Suppressor macrophage (primary cell): ENCODE measurements around the gene NFKBIB.
A peak's percentile ranks its signal among the peaks of the same experiment; 100 is the strongest.
"Not testable (repeated sequence)": the region's sequence is repeated elsewhere in the genome, so short reads cannot be mapped to it uniquely, and the experiment has no call there.

Experiments
- DNase-seq, 4 experiments: peaks; one replicate each; pipeline ENCODE4 v3.0.0-alpha.2; 2020 to 2022
- total RNA-seq, 17 experiments: gene quantifications; one replicate each; lab custom pipeline; 2026; ENCODE audit warnings: mixed read lengths in 6 of 17, inconsistent platforms in 3 of 17; lab: John Stamatoyannopoulos, UW

NFKBIB gene, protein sequence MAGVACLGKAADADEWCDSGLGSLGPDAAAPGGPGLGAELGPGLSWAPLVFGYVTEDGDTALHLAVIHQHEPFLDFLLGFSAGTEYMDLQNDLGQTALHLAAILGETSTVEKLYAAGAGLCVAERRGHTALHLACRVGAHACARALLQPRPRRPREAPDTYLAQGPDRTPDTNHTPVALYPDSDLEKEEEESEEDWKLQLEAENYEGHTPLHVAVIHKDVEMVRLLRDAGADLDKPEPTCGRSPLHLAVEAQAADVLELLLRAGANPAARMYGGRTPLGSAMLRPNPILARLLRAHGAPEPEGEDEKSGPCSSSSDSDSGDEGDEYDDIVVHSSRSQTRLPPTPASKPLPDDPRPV
- 10.8 to 47.2 (median 19.7) reads per million in 17 experiments for total RNA-seq

DNA sequence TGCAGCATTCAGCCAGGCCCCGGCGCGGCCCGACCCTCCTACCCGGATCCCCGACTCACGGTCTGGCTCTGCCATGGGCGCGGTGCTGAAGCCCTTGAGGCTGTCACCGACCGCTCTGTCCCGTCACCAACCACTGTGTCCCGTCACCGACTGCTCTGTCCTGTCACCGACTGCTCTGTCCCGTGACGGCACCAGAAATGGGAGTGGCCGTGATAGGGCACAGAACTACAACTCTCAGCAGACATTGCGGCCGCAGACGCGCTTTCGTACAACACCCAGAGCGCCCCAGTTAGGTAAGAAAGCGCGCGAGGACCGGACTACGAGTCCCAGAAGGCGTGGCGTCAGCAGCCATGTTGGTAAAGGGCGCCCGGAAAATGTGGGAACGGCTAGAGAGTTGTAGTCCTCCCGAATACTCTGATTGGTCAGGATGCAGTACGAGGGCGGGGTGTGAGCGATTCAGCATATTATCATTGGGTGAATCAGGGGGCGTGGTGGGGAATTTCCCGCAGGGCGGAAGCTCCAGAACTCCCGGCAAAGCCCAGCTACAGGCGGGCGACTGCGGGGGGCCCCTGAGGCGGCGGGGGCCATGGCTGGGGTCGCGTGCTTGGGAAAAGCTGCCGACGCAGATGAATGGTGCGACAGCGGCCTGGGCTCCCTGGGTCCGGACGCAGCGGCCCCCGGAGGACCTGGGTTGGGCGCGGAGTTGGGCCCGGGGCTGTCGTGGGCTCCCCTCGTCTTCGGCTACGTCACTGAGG lies at the start of gene NFKBIB, which contains the start of gene SIRT2:
Gene NFKBIB (plus strand): TSS at position 523 of the 755 bp plus-strand sequence. CDS start 64 bp downstream, at position 587.
Gene SIRT2 (minus strand): TSS at position 172 of the 755 bp plus-strand sequence. CDS start 97 bp downstream, at position 75.
- peak; percentile 100 for DNase-seq

DNA sequence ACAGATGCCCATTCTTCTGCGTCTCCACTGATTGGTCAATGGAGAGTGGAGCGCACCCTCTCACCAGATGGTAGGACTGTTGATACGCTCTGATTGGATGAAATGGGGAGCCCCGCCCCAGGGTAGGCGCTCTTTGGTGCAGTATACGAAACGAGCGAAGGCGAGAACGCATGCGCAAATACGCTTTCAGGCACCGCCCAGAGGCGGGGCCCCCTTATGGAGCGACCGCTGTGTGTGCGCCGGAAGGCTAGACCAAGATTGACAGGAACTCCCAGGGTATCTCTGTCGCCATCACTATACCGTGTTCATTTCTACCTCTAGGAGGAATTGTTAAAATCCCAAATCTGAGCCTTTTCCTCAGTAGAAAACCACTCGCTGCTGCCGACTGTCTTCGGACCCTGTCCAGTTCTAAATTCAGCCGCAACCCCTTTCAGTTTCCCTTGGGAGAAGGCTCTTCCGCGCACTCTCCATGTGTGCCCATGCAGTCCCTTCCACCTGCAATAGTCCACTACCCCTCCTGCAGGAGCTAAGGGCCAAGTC lies 49.3 kb upstream of the NFKBIB start:
- peak in 1 of 4 experiments; percentile 99 for DNase-seq

DNA sequence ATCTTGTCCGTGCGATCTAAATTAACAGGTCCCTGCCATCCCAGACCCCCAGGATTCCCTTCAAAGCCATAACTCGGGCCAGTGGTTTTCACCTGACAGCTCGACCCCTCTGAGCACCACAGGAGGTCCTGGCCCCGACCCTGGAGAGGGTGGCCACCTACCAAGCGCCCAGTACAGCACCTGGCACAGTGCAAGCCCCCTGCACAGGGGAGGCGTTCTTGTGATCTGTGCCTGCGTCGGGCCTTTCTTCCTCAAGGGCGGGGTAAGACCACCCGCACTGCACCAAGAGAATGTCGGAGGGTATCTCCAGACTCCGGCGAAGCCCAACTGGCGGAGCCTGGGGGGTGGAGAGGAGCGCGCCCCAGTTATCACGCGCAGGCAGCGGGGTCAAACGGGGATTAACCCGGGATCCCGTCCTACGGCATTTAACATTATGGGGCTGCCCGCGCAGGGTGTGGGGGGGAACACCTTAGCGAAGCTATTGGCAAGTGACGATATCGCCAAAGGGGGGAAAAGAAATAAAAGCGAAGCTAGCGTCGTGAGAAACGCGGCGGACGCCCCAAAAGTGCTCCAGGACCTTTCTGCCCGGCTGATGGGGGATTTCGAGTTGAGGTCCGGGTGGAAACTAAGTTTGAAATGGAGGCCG lies 48.7 kb upstream of the NFKBIB start:
- peak; percentile 42 to 58 (median 44) for DNase-seq

DNA sequence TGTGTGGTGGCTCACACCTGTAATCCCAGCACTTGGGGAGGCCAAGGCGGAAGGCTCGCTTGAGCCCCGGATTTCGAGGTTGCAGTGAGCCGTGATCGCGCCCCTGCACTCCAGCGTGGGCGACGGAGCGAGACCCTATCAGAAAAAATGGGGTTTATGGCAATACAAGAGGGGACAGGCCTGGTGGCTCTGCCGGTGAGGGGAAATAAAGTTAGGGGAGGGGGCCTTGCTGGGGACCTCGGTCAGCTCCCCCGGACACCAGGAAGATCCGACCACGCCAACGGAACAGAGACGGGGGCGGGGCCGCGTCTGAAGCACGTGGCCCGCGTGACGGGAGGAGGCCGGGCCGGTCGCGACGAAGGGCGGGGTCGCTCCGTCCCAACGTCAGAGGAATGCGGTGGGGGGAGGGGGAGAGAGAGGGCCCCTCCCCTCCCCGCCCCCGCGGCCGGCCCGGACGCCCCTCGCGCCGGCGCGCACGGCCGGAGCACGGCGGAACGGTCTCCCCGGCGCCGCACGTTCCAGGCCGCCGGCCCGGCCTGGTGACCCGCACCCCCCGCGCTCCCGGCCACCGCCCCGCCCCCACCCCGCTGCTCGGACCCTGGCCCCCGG lies 48.0 kb upstream of the NFKBIB start:
- DNase-seq: peak; percentile 97 to 100 (median 98)

DNA sequence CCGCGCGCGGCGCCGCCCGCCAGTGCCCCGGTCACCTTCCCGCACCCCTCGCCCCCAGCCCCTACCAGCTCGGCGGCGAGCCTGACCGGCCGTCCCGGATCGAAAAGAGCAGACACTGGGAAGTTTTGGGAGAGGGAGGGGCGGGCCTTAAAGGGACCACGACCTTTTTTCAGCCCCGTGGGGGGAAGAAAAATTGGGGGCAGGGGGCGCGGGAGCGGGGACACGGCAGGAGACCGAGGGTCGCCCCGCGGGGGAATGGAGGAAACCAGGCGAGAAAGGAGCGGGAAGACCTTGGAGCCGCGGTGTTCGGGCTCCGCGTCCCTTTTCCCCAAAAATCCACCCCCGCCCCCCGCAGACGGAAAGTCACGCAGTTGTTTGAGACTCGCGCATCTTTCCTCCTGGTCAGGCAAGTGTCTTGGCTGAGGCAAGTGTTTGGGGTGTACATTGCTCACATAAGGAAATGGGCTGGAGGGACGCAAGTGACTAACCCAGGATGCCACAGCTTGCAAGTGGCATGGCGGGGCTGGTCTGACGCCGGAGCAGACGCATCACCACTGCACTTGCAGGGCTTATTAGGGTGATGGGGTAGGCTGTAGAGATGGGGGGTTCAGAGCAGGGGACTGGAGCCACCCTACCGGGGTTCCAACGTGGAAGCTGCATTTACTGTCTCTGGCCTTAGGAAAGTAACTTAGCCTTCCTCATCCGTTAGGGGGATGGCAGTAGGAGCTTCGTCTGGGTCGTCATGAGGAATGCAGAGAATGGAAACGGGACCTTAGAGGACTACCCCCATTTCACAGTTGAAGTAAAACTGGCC lies 47.3 kb upstream of the NFKBIB start:
- DNase-seq: peak; percentile 73 to 85 (median 80)

GRCh38 chr19:38853214-38853613 lies 46.6 kb upstream of the NFKBIB start:
- no peak for DNase-seq

DNA sequence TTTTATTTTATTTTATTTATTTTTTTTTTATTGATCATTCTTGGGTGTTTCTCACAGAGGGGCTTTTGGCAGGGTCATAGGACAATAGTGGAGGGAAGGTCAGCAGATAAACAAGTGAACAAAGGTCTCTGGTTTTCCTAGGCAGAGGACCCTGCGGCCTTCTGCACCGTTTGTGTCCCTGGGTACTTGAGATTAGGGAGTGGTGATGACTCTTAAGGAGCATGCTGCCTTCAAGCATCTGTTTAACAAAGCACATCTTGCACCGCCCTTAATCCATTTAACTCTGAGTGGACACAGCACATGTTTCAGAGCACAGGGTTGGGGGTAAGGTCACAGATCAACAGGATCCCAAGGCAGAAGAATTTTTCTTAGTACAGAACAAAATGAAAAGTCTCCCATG lies 44.8 kb upstream of the NFKBIB start:
- DNase-seq: not testable (repeated sequence)

DNA sequence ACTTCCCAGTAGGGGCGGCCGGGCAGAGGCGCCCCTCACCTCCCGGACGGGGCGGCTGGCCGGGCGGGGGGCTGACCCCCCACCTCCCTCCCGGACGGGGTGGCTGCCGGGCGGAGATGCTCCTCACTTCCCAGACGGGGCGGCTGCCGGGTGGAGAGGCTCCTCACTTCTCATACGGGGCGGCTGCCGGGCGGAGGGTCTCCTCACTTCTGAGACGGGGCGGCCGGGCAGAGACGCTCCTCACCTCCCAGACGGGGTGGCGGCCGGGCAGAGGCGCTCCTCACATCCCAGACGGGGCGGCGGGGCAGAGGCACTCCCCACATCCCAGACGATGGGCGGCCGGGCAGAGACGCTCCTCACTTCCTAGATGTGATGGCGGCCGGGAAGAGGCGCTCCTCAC lies 44.0 kb upstream of the NFKBIB start:
- DNase-seq: not testable (repeated sequence)

- DNase-seq: no peak
Measured at GRCh38 chr19:38856813-38857212, 43.0 kb upstream of the NFKBIB start.

DNA sequence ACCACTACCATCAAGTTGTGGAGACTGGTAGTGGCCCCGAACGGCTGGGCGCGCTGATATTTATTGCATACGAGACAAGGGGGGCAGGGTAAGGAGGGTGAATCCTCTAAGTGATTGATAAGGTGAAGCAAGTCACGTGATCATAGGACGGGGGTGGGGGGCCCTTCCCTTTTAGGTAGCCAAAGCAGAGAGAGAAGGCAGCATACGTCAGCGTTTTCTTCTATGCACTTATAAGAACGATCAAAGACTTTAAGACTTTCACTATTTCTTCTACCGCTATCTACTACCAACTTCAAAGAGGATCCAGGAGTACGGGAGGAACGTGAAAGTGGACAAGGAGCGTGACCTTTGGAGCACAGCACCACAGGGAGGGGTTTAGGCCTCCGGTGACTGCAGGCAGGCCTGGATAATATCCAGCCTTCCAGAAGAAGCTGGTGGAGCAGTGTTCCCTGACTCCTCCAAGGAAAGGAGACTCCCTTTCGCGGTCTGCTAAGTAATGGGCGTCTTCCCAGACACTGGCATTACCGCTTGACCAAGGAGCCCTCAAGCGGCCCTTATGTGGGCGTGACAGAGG lies 40.1 kb upstream of the NFKBIB start:
- DNase-seq: not testable (repeated sequence)

DNA sequence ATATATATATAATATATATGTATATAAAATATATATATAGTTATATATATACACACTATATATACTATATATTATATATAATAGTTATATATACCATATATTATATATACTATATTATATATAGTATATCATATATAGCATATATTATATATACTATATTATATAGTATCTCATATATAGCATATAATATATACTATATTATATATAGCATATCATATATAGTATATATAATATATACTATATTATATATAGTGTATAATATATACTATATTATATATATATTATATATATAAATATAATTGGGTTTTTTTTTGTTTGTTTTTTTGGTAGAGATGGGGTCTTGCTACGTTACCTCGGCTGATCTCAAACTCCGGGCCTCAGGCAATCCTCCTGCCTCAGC lies 38.4 kb upstream of the NFKBIB start:
- no peak for DNase-seq

DNA sequence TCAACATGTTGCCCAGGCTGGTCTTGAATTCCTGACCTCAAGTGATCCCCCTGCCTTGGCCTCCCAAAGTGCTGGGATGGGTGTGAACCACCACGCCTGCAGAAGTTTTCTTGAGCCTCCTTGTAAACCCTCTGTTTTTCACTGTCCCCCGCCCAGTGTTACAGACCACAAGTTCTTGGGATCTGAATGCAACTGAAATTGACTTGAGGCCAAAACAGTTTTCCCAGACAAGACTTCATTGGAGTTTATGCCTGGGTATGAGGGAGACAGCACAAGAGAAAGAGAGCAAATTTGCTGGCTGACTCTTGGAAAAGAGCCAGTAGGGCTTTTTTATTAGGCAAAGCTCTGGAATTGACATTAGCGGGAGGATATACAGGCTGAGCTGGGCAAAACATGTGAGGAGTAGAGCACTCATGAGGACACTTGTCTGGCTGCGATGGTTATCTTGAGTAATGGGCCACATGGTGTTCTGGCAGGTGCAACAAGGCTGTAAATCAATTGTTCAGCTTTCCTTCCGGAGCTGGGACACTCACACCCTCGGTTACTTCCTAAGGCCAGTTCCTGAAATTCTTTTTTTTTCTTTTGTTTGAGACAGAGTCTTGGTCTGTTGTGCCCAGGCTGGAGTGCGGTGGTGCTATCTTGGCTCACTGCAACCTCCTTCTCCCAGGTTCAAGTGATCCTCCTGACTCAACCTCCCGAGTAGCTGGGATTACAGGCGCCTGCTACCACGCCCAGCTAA lies 37.3 kb upstream of the NFKBIB start:
- peak in 2 of 4 experiments; percentile 26 to 29 for DNase-seq

- DNase-seq: no peak
Measured at GRCh38 chr19:38867171-38867780, 32.5 kb upstream of the NFKBIB start.

DNA sequence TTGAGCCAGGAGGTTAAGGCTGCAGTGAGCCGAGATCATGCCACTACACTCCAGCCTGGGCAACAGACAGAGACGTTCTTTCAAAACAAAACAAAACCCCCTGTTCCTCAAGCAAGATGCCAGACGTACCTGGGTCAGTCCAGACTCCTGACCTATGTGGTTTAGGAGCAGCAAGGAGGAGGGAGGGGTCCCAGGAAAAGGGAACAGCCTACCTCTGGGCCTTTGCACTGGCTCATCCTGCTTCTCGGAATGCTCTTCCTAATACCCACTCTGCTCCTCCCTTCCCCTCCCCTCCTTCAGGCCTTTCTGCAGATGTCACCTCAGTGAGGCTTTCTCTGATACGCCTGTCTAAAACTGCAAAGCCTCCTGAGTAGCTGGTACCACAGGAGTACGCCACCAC lies 31.2 kb upstream of the NFKBIB start:
- DNase-seq: no peak

DNA sequence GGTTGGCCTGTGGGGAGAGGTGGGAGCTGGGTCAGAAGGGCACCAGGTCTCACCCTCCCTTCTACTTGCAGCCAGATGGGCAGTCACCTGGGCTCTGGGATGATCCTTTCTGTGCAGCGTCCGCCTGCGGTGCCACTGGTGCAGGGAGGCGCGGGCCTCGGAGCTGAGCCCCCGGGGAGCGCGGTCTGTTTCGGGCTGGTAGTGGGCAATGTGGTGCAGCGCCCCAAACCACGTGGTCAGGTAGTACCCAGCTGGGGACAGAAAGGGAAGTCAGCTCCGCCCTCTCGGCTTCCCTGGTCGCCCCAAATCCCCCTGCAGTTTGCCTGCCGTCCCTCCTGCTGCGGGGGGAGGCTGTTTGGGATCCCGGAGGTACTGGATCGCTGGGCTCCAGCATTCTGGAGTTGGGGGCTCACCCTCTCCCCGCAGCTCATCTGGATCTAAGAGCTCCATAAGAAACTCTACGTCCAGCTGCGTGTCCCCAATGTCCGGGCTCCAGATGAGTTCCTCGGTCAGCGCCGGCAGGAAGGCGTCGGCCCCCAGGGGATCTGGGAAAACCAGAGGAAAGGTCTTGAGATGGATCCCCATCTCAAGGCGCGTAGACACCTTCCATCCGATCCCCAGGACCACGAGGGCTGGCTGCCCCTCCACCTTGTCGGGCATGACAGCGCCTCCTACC lies 30.5 kb upstream of the NFKBIB start:
- DNase-seq: peak in 2 of 4 experiments; percentile 25 to 49

DNA sequence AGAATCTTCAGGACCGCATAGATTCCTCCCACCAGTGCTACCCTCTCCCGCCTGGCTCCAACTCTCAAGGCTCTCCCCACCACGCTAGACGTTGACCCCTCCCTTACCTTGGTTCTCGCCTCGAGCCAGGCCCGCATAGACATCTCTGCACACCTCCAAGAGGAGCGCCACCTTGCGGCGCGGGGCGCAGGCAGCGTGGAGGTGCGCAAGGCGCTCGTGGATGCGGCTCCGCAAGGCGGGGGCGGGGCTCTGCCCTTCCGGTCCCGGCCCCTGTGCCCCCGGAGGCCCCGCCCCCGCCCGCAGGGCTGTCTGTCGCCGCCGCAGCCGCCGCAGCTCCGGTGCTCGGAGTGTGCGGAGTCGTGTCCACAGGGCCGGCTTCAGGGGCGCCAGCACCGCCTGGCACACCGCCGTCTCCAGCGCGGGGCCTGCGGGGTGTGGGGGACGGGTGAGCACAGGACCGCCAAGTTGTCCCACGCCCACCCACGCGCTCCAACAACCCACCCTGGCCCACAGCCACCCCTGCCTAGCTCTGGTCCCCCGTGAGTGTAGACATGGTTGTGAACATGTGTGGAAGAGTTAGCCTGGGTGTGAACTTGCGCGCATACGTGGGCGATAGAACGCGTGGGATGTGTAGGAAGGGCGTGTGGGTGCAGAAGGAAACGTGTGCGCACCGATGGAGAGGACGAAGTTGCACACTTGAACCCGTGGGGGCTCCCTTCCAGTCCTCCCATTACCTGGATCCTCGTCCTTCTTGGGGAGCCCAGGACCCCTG lies 29.7 kb upstream of the NFKBIB start:
- DNase-seq: peak; percentile 71 to 94 (median 78)

DNA sequence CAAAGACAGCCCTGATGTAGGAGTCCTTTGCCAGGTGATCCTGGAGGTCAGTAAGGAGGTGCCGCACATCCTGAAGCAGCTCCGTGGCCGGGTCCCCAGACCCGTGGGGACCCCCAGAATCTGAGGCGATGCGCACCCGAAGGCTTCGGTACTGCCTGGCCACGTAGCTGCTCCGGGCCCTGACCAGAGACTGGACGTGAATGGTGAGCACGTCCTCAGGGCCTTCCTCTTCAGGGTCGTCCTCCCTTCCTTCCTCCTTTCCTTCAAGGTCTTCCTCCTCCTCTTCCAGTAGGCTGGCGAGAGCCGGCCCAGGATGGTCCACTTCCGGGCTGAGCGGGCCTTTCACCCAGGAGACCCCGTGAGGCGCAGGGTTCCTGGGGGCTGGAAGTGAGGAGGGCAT lies 29.2 kb upstream of the NFKBIB start:
- DNase-seq: no peak

GRCh38 chr19:38873400-38873799 lies 26.4 kb upstream of the NFKBIB start:
- not testable (repeated sequence) for DNase-seq
